ENCODE measurements around the gene NUMA1.

The NUMA1 gene

DNA sequence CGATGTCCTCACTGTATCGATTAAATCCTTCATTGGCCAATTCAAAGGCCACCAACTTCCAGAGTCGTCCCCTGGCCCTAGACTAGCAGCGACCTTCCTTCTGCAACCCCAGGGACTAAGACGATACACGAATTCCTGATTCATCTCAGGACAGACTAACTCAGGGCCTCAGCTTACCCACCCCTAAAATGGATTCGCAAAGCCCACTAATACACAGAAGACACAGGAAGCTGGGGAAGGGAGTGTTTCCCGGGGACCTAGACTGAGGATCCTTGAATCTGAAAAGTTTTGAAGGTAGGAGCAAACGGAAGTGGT lies 22.2 kb upstream of the NUMA1 start:
- DNase-seq = no peak

DNA sequence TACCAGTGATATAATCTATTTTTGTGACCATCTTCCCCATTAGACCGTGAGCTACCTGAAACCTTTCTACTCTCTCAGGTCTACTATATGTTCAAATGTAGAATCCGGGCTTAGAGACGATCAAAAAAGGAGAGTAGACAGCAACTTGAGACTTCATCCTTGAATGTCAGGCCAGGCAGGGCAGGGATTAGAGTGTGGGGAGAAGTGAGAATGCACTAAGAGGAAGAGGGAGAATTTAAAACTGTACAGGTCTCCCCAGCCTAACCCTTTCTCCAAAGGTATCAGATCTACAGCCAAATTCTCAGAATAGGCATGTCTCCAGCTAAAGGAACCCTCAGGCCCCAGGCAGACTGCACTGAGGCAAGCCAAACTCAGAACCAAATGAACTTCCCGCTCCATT lies 21.8 kb upstream of the NUMA1 start:
- DNase-seq = no peak

DNA sequence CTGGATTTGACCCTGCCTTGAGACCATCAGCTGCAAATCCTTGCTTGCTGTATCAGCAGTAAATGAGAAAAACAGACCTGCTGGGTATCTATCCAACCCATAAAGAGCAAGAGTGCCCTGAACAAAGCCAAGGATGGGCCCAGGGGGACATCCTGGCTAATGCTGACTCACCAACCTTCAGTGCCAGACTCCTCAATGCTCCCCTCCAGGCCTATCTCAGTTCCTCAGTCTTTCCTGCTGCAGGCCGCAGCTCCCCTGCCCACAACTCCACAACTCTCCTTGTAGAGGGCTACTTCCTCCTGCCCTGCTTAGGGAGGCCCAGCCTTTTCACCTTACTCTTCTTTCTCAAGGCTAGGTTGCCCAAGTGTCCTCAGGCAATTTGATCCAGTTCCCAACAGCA lies 20.1 kb upstream of the NUMA1 start:
- no peak for DNase-seq

DNA sequence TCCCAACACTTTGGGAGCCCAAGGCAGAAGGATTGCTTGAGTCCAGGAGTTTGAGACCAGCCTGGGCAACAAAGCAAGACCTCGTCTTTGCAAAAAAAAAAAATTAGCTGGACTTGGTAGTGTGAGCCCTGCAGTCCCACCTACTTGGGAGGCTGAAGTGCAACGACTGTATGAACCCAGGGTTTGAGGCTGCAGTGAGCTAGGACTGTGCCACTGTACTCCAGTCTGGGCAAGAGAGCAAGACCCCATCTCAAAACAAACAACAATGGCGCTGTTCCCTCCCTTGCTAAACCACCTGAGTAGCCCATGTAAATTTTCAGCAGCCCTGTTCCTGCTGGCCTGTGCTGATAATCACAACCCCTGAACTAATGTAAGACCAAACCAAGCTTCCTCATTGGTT lies 19.7 kb upstream of the NUMA1 start:
- no peak for DNase-seq

DNA sequence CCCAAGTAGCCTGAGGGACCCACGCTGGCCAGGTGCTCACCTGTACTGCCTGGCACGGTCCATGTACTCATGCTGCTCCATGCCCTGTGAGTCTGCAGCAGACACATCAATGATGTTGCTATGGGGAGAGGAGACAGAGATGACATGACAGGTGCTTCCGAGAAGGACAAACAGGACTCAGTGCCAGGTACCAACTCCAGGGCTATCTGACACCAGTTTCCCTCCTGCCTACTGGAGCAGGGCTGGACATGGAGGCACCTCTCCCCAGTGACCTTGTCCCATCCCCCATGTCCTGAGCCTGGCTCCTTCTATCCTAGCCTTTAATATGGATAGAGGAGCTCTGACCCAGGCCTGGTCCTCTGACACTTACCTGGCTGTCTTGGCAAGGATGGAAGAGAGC lies 18.4 kb upstream of the NUMA1 start:
- DNase-seq = no peak

DNA sequence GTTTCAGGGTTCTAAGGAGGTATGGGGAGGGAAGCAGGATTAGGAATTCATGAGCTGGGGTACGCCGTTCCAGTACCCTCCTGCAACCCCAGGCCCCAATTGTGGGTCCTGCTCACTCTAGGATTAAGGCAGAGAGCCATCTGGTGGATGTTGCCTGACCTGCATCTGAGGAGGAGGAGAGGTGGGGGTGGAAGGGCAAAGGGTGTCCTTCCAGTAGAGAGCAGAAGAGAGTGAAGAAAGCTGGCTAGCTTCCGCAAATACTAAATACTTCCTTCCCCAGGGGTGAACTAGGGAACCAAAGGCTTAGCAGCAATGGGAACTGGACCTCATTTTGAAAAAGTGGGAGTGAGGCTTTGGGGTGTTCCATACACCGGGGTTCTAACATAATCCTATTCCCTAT lies 10.9 kb upstream of the NUMA1 start:
- peak; percentile 61 for DNase-seq

DNA sequence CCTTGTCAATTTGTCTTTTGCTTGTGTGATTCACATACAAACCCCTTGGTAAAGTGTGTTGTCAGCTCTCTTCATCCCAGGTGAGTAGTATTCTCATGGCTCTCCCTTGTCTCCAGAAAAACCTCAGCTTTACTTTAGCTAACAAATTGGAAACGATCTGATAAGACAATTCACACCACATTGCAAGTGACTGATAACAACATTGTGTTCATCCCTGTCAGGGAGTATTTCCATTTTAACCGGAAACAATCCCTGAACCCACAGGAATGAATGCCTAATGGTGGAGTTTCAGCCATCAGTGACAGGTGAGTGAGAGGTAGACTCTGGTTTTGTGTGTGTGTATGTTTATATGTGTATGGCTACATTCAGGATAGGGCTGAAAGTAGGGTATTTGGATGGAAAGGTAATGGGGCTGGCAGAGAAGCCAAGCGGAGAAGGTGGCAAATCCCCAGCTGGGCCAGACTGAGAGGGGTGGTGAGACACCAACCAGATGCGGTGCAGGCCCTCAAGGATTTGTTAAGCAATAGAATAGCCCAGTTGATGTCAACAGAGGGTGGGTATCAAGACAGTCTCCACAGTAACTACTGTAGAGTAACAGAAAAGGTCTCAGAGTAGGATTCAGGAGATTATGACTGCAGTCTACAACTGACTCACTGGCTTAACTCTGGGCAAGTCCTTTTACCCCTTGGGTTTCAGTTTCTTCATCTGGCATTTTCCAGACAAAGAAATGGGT lies 7.9 kb upstream of the NUMA1 start:
- DNase-seq = no peak

DNA sequence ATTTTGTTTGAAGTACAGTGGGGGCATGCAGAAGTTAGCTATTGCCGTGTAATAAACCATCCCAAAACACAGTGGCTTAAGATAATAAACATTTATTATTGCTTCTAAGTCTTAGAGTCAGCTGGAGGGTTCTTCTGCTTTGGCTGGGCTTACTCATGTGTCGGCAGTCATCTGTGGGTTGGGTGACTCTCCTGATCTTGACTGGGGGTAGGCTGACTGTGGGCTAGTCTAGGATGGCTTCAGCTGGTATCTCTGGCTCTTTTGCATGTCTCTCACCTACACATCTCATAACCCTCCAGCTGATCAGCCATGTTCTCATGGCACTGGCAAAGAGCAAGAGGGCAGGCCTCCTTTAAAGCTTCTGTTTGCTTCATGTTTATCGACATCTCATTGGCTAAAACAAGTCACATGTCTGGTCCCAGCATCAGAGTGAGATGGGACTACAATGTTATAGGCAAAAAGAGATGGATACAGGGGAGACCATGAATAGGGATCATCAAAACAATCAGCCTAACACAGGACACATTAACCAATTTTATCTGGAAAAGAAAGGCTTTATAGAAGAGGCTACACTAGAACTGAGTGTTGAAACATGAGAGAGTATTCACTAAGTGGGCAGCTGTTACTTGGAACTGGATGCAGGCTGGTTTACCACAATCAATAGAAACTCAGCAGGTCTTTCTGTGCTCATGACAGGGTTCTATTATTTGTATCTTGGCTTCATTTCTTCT lies 5.4 kb upstream of the NUMA1 start:
- no peak for DNase-seq

DNA sequence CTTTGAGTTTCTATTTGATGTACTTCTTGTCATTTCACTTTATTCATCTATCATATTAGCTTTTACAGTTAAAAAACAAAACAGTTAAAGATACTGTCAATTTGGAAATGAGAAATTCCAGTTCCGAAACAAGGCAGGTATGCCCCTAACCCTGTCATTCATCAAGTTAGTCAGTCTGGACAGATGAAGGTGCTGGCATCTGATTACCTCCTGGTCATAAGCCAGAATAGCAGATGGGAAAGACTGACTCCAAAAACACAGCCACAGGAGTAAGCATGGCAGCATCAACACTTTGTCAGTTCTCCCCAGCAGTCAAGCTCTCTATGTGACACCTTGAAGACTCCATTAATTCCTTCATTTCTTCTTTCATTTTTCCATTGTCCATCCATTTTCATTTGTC lies 4.6 kb upstream of the NUMA1 start:
- DNase-seq = no peak

DNA sequence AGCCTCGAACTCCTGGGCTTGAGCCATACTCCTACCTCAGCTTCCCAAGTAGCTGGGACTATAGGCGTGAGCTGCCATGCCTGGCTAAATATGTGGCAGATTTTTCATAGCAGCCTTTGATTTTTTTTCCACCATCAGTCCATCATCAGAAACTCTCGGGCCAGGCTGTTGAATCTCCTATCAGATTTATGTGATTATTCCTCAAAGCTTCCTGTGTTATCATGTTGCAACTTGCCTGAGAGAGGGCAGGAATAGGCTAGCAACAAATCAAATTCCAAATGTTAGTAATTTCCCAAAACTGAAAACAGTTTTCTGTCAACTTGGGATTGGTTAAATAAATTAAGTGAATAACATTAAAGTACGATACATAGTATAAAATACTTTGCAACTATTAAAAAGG lies 3.7 kb upstream of the NUMA1 start:
- DNase-seq = no peak

DNA sequence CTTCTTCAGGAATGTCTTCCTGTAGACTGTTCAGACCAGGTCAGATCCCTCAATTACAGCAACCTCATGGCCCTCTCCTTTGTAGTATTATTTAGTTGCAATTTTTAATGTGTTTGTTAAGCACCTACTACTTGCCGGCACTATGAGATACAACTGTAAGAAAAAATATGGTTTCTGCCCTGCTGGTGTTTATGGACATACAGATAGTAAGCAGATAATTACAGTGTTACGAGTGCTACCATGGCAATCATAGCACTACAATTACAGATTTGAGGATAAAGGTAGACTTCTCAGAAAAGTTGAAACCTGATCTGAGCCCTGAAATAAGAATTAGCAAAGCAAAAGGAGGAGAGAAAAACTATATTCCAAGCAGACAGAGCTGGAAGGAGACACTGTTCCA lies 3.1 kb upstream of the NUMA1 start:
- no peak for DNase-seq

DNA sequence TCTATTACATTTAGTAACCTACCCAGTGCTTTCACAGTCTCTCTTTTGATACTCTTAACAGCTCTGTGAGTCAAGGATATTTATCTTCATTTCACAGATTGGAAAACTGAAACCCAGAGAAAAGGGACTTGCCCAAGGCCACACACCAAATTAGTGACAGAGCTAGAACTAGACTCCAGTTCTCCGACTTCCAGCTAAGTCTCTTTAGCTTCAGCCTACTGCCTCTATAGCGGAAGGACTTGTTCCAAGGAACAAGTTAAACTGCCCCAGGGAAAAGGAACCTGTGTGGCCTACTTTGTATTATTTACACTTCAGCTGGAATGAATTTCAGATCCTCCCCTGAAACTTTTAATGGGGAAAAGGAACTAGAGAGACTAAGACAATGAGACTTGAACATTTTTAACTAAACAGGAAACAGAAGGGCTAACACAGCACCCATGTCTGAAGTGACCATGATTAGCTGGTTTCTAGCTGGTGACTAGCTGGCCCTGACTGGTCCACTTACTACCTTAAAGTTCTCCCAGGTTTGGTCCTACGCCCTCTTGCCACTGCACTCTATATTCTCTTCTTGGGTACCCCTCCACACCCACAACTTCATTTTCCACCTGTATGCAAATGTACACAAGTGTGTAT lies 1.6 kb upstream of the NUMA1 start:
- no peak for DNase-seq

DNA sequence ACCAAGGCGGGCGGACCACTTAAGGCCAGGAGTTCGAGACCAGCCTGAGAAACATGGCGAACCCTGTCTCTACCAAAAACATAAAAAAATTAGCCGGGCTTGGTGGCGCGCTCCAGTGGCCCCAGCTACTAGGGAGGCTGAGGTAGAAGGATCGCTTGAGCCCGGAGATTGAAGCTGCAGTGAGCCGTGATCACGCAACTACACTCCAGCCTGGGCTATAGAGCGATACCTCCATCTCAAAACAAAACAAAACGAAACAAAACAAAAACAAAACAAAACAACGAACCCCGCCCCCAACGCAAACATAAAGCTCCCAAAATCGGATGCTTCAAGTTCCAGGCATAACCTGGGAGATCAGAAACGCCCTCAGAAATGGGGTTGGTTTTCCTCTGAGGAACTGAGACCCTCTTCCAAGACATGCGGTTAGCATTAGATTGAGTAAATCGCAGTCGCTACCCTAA lies 872 bp upstream of the NUMA1 start:
- DNase-seq = no peak

DNA sequence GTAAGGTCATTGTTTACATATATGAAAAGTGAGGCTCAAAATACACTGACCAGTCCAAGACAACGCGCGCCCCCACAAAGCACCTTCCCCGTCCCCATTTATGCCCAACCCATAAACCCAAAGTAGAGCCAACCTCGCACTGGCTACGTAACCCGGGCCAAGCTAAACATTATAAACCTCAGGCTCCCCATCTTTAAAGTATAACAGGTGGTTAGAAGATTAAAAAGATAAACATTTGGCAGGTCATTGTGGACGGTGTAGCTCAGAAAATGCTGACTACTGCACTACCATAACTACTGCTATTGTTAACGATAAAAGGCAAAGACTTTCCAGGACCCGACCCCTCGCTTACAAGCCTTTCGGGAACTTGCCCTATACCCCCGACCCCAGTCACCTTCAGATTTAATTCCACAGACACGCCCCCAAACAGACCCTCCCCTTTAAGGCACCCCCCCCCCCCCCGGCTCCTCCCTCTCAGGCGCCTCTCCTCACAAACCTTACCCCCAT lies 470 bp downstream of the NUMA1 start:
- DNase-seq = no peak

DNA sequence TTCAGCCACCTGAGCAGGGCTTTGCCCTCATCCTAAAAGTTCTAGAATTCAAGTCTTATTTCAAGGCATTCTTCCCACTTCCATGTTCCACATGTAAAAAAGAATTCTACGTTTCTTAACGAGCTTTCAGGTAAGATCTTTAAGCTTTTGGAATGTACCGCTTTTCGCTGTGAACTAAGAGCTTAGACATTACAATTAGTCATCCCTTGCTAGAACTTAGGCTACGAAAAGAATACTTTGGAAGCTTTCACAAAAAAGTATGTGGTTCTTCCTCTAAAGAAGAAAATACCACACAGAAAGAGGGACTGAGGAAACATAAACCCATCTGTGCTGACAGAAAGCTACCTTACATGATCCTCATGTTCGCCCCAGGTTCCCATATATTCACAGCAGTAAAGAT lies 1.9 kb downstream of the NUMA1 start:
- DNase-seq = no peak

DNA sequence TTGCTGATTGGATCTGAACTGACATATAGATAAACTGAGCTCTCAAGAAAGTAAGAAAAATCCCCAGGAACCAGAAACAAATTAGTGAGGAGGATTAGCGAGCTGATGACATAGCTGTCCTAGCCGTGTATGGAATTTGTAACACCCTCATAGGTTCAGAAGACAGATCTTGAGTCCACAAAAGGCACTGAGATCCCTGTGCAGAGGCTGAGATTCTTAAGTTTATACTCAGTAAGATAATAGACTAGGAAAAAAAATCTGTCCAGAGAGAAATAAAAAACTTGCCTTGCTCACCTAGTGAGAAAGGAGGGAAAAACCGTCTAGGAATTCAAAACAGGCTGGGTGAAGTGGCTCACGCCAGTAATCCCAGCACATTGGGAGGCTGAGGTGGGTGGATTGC lies 4.6 kb downstream of the NUMA1 start:
- no peak for DNase-seq

DNA sequence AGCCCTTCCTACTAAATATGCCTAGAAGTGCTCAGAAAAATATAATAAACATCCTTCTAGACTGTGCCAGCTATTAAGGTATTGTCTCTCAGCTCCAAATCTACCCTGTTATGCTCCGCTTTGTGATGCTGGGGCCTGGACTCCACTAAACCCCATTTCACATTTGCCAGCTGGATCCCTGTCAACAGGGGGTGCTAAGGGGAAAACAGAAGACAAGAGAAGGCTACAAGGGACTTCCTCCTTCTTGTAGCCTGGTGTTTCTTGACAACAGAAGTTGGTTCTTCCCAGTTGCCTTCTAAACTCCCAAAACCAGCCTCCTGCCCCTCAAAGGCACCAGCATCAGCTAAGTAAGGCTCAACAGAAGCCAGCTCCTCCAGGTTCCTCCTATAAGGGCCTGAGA lies 5.2 kb downstream of the NUMA1 start:
- no peak for DNase-seq

DNA sequence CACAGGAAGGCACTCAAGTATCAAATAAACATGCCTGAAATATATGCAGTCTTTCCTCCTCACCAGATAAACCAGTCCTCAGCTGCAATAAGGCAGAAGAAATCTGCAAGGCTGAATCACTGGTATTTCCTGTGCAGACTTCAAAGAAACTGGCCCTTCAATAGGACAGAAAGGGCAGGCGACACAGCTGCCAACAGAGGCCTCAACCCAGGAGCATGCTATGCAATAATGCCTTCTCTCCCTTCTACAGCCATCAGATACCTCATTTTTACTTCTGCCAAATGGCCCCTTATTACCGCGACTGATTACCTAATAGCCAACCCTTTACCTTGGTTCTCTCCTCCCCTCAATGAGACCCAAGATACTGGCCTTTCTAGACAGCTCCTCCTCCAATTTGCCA lies 8.0 kb downstream of the NUMA1 start:
- DNase-seq = no peak

DNA sequence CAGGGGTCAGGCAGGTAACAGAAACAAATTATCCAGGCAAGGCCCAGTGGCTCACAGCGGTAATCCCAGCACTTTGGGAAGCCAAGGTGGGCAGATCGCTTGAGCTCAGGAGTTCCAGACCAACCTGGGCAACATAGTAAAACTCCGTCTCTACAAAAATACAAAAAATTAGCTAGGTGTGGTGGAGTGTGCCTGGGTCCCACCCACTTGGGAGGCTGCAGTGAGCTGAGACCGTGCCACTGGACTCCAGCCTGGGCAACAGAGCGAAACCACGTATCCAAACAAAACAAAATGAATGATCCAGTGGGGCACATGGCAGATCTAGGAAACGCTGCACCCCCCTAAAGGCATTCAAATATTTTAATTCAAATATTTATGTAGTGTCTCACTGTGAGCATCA lies 9.9 kb downstream of the NUMA1 start:
- no peak for DNase-seq

DNA sequence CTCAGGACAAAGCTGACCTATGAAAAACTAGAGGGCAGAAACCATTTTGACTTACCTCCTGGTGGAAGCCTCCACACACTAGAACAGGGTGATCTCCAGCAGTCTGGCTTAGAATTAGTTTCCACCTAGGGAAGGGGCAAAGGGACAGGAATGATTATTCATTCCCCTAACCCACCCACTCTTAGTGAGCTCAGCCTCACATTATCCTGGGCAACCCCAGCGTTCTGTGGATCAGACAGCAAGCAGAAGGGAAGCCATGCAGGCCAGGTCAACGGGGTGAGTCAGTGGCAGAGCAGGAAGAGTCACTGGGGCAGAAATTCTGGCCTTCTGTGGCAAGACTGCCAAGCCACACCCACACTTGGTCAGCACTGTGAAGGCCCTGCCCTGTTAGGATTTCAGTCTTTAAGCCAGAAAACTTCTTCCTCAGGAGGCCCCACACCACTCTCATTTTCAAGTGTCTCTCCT lies 10.5 kb downstream of the NUMA1 start:
- DNase-seq = peak; percentile 21

DNA sequence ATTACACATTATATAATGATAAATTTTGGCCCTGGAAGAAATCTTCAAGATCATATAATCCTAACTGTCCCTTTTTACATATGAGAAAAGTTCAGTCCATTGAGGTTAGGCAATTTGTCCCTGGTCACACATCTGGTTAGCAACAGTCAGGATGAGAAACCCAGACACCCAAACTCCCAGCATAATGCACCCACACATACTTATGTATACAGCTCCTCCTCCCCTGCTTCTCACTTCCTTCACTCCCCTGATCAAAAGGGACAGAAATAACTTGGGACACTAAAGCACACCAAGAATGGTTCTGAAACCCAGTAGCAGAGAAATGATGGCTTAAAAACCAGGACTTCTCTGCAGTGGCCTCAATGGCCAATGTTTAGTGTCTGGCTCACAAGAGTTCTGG lies 11.1 kb downstream of the NUMA1 start:
- DNase-seq = no peak

DNA sequence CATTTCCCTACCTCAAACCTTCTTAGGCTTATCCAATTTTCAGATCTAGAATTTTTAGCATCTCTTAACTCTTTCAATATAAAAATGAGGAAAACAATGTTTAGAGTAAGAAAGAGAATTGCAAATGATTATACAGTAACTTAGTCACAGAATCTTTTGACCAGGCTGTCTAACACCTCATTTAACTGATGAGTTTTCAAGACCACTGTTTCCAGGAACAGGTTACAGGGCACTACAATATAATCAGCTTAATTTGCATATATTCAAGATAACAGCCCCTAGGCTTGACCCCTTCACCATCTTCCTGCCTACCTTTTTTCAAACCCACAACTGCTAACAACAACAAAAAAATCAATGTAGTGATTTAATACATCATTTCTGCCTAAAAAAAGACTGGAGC lies 12.7 kb downstream of the NUMA1 start:
- no peak for DNase-seq

DNA sequence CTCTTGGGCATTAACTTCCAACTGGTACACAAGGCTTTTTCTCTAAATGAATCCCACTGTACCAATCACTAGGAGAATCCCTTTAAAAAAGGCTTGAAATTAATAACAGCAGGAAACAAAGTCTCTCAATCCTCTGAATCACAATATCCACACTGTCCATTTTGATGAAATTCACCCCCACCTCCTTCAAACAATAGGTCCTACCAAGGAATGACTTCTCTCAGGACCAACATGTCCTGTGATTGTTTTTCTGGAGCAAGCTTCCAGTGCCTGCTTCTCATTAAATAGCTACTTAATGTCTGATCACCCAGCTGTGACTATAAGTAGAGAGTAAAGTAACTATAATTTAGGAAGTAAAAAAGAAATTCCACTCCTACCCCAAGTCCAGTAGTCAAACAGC lies 13.1 kb downstream of the NUMA1 start:
- DNase-seq = no peak

DNA sequence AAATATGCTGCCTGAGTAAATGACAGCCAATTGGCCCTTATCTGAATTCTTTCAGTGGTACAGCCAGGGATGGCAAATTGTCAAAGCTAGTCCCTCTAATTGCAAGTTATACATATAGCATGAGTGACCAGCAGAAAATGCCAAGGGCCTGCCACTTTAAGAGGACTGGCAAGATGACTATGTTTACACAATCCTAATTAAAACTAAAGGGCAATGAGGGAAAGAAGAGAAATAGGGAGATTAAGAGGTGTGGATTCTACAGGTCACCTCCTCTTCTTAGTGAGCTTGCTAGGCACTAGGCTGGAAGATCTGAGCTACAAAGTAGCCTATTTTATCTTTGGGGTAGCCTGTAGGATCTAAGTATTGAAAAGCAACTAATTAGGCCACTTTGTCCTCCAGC lies 13.5 kb downstream of the NUMA1 start:
- DNase-seq = no peak
